ENCODE measurements around the gene ASXL3. TPM values are rescaled to one million over a fixed set of nuclear protein-coding genes. Genes with fewer than 3 reads are reported as not detected.

The ASXL3 gene
- total RNA-seq, 2 donors from 2014 or later, result 0.71 to 1.1 TPM

DNA sequence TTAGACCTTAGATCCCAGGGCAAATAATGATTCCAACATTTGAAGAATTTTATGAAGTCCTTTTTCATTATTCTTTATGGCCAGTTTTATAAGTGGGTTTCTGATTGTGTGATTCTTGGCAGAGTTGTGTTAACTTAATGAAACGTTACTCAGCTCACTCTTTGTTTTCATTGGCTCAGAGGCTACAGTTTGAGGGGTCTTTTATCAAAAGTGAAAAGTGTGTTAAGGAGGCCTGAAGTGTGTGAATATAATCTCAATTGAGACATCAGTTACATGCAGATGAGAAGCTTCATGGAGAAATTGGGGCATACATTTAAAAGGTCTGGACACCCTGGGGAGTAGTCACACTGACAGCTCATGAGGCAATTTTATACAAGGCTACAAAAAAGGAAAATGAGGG lies 74.6 kb downstream of the ASXL3 start:
- Histone ChIP-seq H3K4me1 (ENCODE audit: control insufficient read depth, insufficient read depth, low read length) (no peaks in the 10 kb centered on the region), H3K4me3 (ENCODE audit: low read length) (no peak overlapping the region), H3K27me3 (ENCODE audit: control insufficient read depth, insufficient read depth, low read length, poor library complexity, severe bottlenecking) (peaks cover 9% of the 10 kb centered on the region), H3K9me3 (ENCODE audit: control insufficient read depth, low read length) (no peaks in the 10 kb centered on the region), H3K27ac (ENCODE audit: low read depth, low read length) (no peak overlapping the region), H3K36me3 (ENCODE audit: control insufficient read depth, insufficient read depth, low read length) (no peaks in the 10 kb centered on the region), H3K9ac (ENCODE audit: extremely low read depth, low read length, poor library complexity, severe bottlenecking) (no peak overlapping the region)
- H3K27me3 Mint-ChIP-seq (ENCODE audit: insufficient read depth), result no peaks in the 10 kb centered on the region
- no peak overlapping the region for H3K4me3 Mint-ChIP-seq
- no peak for TF ChIP-seq CTCF (conservative IDR thresholded peaks at IDR 0.05)
- peaks cover 3% of the 10 kb centered on the region for H3K4me1 Mint-ChIP-seq
- no peak for DNase-seq
- H3K27ac Mint-ChIP-seq, result no peak overlapping the region
- H3K36me3 Mint-ChIP-seq (ENCODE audit: low read depth), result no peaks in the 10 kb centered on the region
- WGBS, 2 experiments (ENCODE audit: insufficient coverage in 1 of 2, insufficient read length in 1 of 2), result 97% methylated on average over 1 of the region's 1 CpG; no CpG with 5 or more reads in 1 of the 2 experiments
- H3K9me3 Mint-ChIP-seq, result no peaks in the 10 kb centered on the region

GRCh38 chr18:33653231-33653630 lies 75.2 kb downstream of the ASXL3 start:
- Mint-ChIP-seq H3K4me3 (no peak overlapping the region), H3K27ac (no peak overlapping the region), H3K9me3 (no peaks in the 10 kb centered on the region), H3K36me3 (ENCODE audit: low read depth) (no peaks in the 10 kb centered on the region), H3K27me3 (ENCODE audit: insufficient read depth) (no peaks in the 10 kb centered on the region), H3K4me1 (peaks cover 3% of the 10 kb centered on the region)
- Histone ChIP-seq H3K36me3 (ENCODE audit: control insufficient read depth, insufficient read depth, low read length) (no peaks in the 10 kb centered on the region), H3K4me3 (ENCODE audit: low read length) (no peak overlapping the region), H3K4me1 (ENCODE audit: control insufficient read depth, insufficient read depth, low read length) (no peaks in the 10 kb centered on the region), H3K9ac (ENCODE audit: extremely low read depth, low read length, poor library complexity, severe bottlenecking) (no peak overlapping the region), H3K9me3 (ENCODE audit: control insufficient read depth, low read length) (no peaks in the 10 kb centered on the region), H3K27ac (ENCODE audit: low read depth, low read length) (no peak overlapping the region), H3K27me3 (ENCODE audit: control insufficient read depth, insufficient read depth, low read length, poor library complexity, severe bottlenecking) (peaks cover 9% of the 10 kb centered on the region)
- no peak for TF ChIP-seq CTCF (conservative IDR thresholded peaks at IDR 0.05)
- DNase-seq, result no peak
- 93 to 96% methylated on average over 3 of the region's 3 CpGs for WGBS, 2 experiments (ENCODE audit: insufficient coverage in 1 of 2, insufficient read length in 1 of 2)

DNA sequence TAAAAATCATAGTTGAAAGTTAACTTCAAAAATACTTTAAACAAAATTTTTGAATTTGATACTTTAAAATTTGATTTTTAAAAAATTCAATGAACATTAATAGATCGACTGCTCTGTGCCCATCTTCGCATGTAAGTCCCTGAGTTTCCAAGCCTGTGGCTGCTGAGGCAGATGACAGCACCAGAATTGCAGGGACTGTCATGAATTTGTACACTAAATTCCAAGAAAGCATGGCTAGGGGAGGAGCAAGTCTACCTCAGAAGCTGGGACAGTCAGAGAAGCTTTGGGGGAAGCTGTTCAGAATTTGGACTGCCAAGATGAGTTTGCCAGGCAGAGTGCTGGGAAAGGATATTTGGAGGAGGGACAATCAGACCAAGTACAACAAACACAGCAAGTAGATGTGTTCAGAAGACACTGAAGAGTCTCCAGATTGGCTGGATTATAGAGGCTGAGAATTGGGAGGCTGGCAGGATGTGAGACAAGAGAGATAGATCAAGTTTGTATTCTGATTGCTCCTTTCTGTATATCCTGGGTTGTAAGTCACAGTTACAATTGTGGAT lies 79.0 kb downstream of the ASXL3 start:
- Histone ChIP-seq H3K27me3 (ENCODE audit: control insufficient read depth, insufficient read depth, low read length, poor library complexity, severe bottlenecking) (peaks cover 9% of the 10 kb centered on the region), H3K27ac (ENCODE audit: low read depth, low read length) (no peak overlapping the region), H3K4me1 (ENCODE audit: control insufficient read depth, insufficient read depth, low read length) (no peaks in the 10 kb centered on the region), H3K9ac (ENCODE audit: extremely low read depth, low read length, poor library complexity, severe bottlenecking) (no peak overlapping the region), H3K4me3 (ENCODE audit: low read length) (no peak overlapping the region), H3K9me3 (ENCODE audit: control insufficient read depth, low read length) (no peaks in the 10 kb centered on the region), H3K36me3 (ENCODE audit: control insufficient read depth, insufficient read depth, low read length) (no peaks in the 10 kb centered on the region)
- Mint-ChIP-seq H3K9me3 (no peaks in the 10 kb centered on the region), H3K36me3 (ENCODE audit: low read depth) (no peaks in the 10 kb centered on the region), H3K4me1 (peaks cover 3% of the 10 kb centered on the region), H3K27me3 (ENCODE audit: insufficient read depth) (no peaks in the 10 kb centered on the region), H3K4me3 (no peak overlapping the region), H3K27ac (no peak overlapping the region)
- no peak for DNase-seq
- WGBS, 2 experiments (ENCODE audit: insufficient coverage in 1 of 2, insufficient read length in 1 of 2), result 80 to 83% methylated on average over 2 of the region's 2 CpGs
- TF ChIP-seq CTCF (conservative IDR thresholded peaks at IDR 0.05), result no peak
